Karpas-422 (cell line): ENCODE results near the gene MAD1L1. TPM values are rescaled to one million over a fixed set of nuclear protein-coding genes. Genes with fewer than 3 reads are reported as not detected.
A peak's percentile ranks its signal among the peaks of the same experiment; 100 is the strongest.

Experiments used
- DNase-seq: peaks from one replicate; pipeline ENCODE4 v3.0.0-alpha.2; 2015
- H2AFZ ChIP-seq: fragments of 200-600 bp; sonication (generic); 2 replicates; pipeline ENCODE4 v1.6.1; 2014; ENCODE audit warnings: antibody characterized with exemption, low read length, mixed read lengths
- H3K27ac ChIP-seq: fragments of 200-600 bp; sonication (generic); 2 replicates; pipeline ENCODE4 v1.5.1; 2014; ENCODE audit warnings: mild to moderate bottlenecking, low read length, moderate library complexity
- H3K27me3 ChIP-seq: fragments of 200-600 bp; sonication (generic); 2 replicates; pipeline ENCODE4 v1.6.1; 2014; ENCODE audit warnings: low read length, mixed read lengths
- H3K36me3 ChIP-seq: fragments of 200-600 bp; sonication (generic); 2 replicates; pipeline ENCODE4 v1.6.1; 2014; ENCODE audit warnings: low read length, mixed read lengths; ENCODE audit not compliant: insufficient read depth
- H3K4me1 ChIP-seq: fragments of 200-600 bp; sonication (generic); 2 replicates; pipeline ENCODE4 v1.6.1; 2014; ENCODE audit warnings: mild to moderate bottlenecking, low read length, mixed read lengths
- H3K4me2 ChIP-seq: fragments of 200-600 bp; sonication (generic); 2 replicates; pipeline ENCODE4 v1.6.1; 2014; ENCODE audit warnings: low read length, low read depth, mild to moderate bottlenecking; ENCODE audit not compliant: poor library complexity, severe bottlenecking
- H3K4me3 ChIP-seq: fragments of 200-600 bp; sonication (generic); 2 replicates; pipeline ENCODE4 v1.5.1; 2014; ENCODE audit warnings: mild to moderate bottlenecking, antibody characterized with exemption, low read length, mixed read lengths
- H3K79me2 ChIP-seq: fragments of 200-600 bp; sonication (generic); 2 replicates; pipeline ENCODE4 v1.6.1; 2014; ENCODE audit warnings: mild to moderate bottlenecking, low read length, mixed read lengths
- H3K9ac ChIP-seq: fragments of 200-600 bp; sonication (generic); 2 replicates; pipeline ENCODE4 v1.6.0; 2014; ENCODE audit warnings: low read length
- H3K9me2 ChIP-seq: fragments of 200-600 bp; sonication (generic), shearing (Covaris generic); replicated peaks from 2 replicates; pipeline ENCODE4 v1.6.0; 2014; ENCODE audit warnings: mild to moderate bottlenecking, low read length, moderate library complexity; ENCODE audit not compliant: insufficient read depth
- H3K9me3 ChIP-seq: fragments of 300-700, 200-600 bp; sonication (generic); 2 replicates; pipeline ENCODE4 v1.6.1; 2014; ENCODE audit warnings: low read length, mixed read lengths
- H4K20me1 ChIP-seq: fragments of 200-600 bp; sonication (generic); 2 replicates; pipeline ENCODE4 v1.6.1; 2014; ENCODE audit warnings: mild to moderate bottlenecking, antibody characterized with exemption, low read length, low read depth; ENCODE audit not compliant: insufficient read depth
- total RNA-seq: library from RNA; depleted of rRNA; stranded (reverse); fragments of >200 nt; shearing (Covaris generic); gene quantifications from 2 replicates; pipeline ENCODE4 v1.2.3, GENCODE V29; 2014; ENCODE audit warnings: low replicate concordance

The MAD1L1 gene
- total RNA-seq, 1 experiment from 2014 or later = 38.6 TPM

DNA sequence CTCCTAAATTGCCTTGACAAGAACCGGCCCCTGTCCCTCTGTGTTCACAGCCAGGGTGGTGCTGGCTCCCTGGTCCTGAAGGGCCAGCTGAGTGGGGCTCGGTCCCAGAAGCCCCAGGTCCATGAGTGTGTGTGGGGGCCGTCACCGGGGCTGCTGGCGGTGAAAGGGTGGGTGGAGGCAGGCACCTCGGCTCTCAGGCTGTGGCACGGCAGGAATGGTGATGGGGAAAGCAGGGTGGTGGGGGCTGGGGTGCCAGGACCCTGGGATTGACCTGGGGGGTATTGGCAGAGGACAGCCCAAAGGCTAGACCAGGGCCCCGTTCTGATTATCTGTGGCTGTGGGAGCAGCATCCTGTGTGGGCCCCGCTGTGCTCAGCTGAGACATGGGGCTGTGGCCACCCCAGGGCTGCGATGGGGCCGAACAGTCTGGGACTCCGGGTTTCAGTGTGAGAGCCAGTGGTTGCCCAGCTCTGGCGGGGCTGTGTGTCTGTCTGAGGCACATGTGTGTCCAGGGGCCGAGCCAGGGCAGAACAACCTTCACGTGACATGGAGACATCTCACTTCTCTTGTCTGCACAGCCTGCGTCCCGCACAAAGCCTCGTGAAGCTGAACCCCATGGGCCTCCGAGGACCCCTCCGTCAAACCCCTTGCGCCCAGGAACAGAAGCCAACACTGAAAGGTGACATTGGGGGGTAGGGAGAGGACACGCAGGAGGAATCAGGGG lies 418.5 kb downstream of the MAD1L1 start:
- Histone ChIP-seq H3K4me2 (no peak overlapping the region), H3K79me2 (no peaks in the 10 kb centered on the region), H3K9me3 (no peaks in the 10 kb centered on the region), H3K4me1 (no peaks in the 10 kb centered on the region), H3K27ac (no peak overlapping the region), H4K20me1 (no peaks in the 10 kb centered on the region), H3K9me2 (no peaks in the 10 kb centered on the region), H3K9ac (no peak overlapping the region), H3K27me3 (no peaks in the 10 kb centered on the region), H2AFZ (no peak overlapping the region), H3K36me3 (no peaks in the 10 kb centered on the region), H3K4me3 (no peak overlapping the region)
- no peak for DNase-seq

DNA sequence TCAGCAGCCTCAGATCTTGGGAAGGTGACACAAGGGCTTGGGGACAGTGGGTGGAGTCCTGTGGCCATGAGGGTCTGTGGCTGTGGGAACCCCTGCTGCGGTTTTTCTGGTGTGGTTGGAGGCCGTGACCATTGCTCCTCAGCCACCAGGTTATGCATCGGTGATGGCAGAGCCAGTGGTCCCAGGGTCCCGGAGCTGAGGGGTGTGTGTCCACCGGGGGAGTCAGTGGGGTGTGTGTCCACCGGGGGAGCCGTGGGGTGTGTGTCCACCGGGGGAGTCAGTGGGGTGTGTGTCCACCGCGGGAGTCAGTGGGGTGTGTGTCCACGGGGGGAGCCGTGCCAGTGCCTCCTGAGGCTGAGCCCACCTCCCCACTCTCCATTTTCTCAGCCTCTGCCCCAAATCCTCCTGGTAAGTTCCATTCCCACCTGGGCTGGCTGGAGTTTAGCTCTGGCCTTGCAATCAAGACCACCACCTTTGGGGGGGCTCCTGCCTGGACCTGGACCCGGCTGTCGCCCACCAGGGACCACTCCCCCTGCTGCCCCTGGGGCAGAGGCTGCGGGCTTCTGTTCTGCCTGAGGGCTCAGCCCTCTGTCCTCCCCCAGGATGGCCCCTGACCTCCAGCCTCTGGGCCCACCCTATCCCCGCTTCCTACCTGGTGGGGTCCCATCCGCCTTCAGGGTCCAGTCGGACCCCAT lies 419.2 kb downstream of the MAD1L1 start:
- Histone ChIP-seq H2AFZ (no peak overlapping the region), H3K4me3 (no peak overlapping the region), H3K4me1 (no peaks in the 10 kb centered on the region), H3K36me3 (no peaks in the 10 kb centered on the region), H3K4me2 (no peak overlapping the region), H3K79me2 (no peaks in the 10 kb centered on the region), H4K20me1 (no peaks in the 10 kb centered on the region), H3K9ac (no peak overlapping the region), H3K27me3 (no peaks in the 10 kb centered on the region), H3K27ac (no peak overlapping the region), H3K9me2 (no peaks in the 10 kb centered on the region), H3K9me3 (no peaks in the 10 kb centered on the region)
- DNase-seq = no peak

DNA sequence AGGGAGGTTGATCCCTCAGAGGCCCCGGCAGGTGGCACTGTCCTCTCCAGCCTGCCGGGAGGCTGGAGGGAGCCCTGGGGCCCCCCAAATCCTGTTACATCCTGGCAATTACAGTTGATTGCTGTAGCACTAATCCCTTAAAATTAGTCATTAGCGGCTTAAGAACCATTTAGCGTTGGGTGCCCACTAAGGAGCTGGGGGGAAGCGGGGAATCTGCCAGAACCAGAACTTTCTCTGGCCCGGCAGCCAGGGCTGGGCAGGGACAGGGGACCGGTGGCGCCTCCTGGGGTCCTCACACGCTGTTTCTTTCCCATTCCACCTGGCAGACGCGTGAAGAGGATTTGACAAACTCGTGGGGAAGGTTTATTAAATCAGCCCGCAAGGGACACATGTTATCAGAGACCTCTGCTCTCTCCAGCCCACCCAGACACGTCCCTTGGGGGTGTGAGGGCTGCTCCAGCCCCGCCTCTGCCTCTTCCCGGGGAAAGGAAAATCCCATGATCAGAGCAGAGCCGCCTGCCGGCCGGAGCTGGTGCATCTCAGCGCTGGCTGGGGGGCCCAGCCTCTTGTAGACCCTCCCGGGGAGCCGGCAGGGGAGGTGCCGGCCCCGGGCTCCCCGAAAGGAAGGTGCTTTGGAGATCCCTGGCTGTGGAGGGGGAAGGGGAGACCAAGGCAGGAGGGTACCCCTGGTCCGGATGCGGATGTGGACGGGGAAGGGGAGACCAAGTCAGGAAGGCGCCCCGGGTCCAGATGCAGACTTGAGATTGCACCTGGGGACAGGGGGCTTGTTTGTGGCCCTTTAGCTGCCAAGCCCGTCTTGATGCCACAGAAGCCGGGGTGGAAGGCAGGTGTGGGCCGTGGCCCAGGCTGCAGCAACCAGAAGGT lies 420.0 kb downstream of the MAD1L1 start:
- H3K9me3 ChIP-seq = no peaks in the 10 kb centered on the region

DNA sequence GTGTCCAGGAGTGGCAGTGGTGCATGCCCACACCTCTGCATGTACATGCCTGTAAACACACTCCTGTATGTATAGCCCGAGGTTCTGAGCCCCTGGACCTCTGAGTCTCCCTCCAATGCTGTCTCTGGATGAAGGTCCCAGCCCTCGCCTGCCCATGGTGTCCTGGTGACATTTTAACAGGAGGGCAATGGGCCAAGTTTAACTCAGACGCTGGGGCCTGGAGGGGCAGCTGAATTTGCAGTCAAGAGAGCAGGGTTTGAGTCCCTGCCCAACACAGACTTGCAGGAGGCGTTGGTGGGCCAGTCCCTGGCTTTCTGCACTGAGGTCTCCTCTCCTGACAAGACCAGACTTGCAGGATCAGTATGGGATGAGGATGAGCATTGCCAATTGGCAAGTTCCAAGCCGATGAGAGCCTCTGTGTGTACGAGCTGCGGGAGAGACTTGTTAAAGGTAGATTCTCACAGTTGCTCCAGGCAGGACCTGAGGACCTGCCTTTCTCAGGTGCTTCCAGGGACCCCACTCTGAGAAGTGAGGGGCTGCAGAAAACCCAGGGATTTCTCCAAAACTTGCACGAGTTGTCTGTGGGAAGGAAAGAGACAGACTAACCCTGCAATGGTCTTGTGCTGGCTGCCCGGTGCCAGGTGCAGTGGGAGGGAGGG lies 420.8 kb downstream of the MAD1L1 start:
- H3K4me3 ChIP-seq = no peak overlapping the region
- no peak overlapping the region for H2AFZ ChIP-seq
- H3K9me3 ChIP-seq = no peaks in the 10 kb centered on the region
- no peak overlapping the region for H3K27ac ChIP-seq
- H3K79me2 ChIP-seq = no peaks in the 10 kb centered on the region
- H3K9me2 ChIP-seq = no peaks in the 10 kb centered on the region
- no peaks in the 10 kb centered on the region for H3K27me3 ChIP-seq
- DNase-seq = no peak
- H3K4me1 ChIP-seq = no peaks in the 10 kb centered on the region
- H3K36me3 ChIP-seq = no peaks in the 10 kb centered on the region
- H3K9ac ChIP-seq = no peak overlapping the region
- no peaks in the 10 kb centered on the region for H4K20me1 ChIP-seq
- H3K4me2 ChIP-seq = no peak overlapping the region

More for the DNA sequence above, 420.0 kb downstream of the MAD1L1 start:
- peak; percentile 62 for DNase-seq
- Histone ChIP-seq H3K4me2 (no peak overlapping the region), H3K27me3 (no peaks in the 10 kb centered on the region), H3K9me2 (no peaks in the 10 kb centered on the region), H3K4me3 (no peak overlapping the region), H3K27ac (no peak overlapping the region), H3K36me3 (no peaks in the 10 kb centered on the region), H3K4me1 (no peaks in the 10 kb centered on the region), H2AFZ (no peak overlapping the region), H3K79me2 (no peaks in the 10 kb centered on the region), H3K9ac (no peak overlapping the region), H4K20me1 (no peaks in the 10 kb centered on the region)

GRCh38 chr7:1810961-1811849 lies 421.5 kb downstream of the MAD1L1 start:
- no peak overlapping the region for H3K4me2 ChIP-seq
- no peaks in the 10 kb centered on the region for H3K9me2 ChIP-seq
- DNase-seq = no peak

GRCh38 chr7:1810521-1810920 lies 422.2 kb downstream of the MAD1L1 start:
- H3K9ac ChIP-seq = no peak overlapping the region

More at GRCh38 chr7:1810961-1811849, 421.5 kb downstream of the MAD1L1 start:
- no peaks in the 10 kb centered on the region for H3K27me3 ChIP-seq
- H3K79me2 ChIP-seq = no peaks in the 10 kb centered on the region
- H3K4me3 ChIP-seq = no peak overlapping the region
- H3K9me3 ChIP-seq = no peaks in the 10 kb centered on the region
- no peaks in the 10 kb centered on the region for H3K4me1 ChIP-seq
- H2AFZ ChIP-seq = no peak overlapping the region
- no peaks in the 10 kb centered on the region for H4K20me1 ChIP-seq
- no peak overlapping the region for H3K27ac ChIP-seq
- H3K36me3 ChIP-seq = no peaks in the 10 kb centered on the region
- no peak overlapping the region for H3K9ac ChIP-seq

DNA sequence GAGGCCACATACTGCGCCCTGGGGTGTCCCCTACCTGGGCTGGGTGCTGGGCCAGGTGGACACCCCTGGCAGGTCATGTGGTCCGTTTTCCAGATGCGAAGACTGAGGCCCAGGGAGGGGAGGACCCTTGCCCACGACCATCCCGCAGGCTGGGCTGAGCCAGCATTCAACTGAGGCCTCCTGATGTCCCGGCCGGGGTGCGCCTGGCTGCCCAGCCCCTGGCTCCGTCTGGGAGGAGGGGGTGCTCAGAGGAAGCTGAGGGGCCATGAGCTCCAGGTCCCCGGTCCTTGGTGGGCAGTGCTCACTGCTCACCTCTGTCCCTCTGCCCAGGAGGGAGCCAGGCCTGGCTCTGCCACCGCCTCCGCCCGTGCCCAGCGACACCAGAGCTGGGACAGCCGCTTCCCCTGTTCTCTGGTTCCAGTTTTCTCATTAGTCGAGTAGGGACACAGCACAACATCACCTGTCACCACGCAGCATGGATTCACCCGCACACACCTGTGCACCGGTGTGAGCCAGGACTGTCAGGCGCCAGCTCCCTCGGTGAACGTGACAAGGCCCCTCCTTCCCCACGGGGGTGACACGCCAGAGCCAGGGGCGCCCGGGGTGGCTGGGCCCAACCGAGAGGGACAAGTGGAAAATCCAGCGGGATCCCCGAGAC lies 423.0 kb downstream of the MAD1L1 start:
- no peak overlapping the region for H3K4me3 ChIP-seq
- no peak for DNase-seq
- no peaks in the 10 kb centered on the region for H4K20me1 ChIP-seq
- no peaks in the 10 kb centered on the region for H3K36me3 ChIP-seq
- no peaks in the 10 kb centered on the region for H3K9me2 ChIP-seq
- H3K27ac ChIP-seq = no peak overlapping the region
- no peak overlapping the region for H3K4me2 ChIP-seq
- no peaks in the 10 kb centered on the region for H3K79me2 ChIP-seq
- no peak overlapping the region for H2AFZ ChIP-seq
- H3K4me1 ChIP-seq = no peaks in the 10 kb centered on the region
- H3K9me3 ChIP-seq = no peaks in the 10 kb centered on the region
- H3K9ac ChIP-seq = no peak overlapping the region
- no peaks in the 10 kb centered on the region for H3K27me3 ChIP-seq

More at GRCh38 chr7:1810521-1810920, 422.2 kb downstream of the MAD1L1 start:
- Histone ChIP-seq H4K20me1 (no peaks in the 10 kb centered on the region), H3K79me2 (no peaks in the 10 kb centered on the region), H3K4me2 (no peak overlapping the region), H3K4me1 (no peaks in the 10 kb centered on the region), H2AFZ (no peak overlapping the region), H3K4me3 (no peak overlapping the region), H3K9me3 (no peaks in the 10 kb centered on the region), H3K27me3 (no peaks in the 10 kb centered on the region), H3K36me3 (no peaks in the 10 kb centered on the region), H3K9me2 (no peaks in the 10 kb centered on the region), H3K27ac (no peak overlapping the region)
- DNase-seq = no peak
